ENCODE results near the gene CBLB.
"Not testable (repeated sequence)": the region's sequence is repeated elsewhere in the genome, so short reads cannot be mapped to it uniquely, and the experiment has no call there.

CBLB gene

DNA sequence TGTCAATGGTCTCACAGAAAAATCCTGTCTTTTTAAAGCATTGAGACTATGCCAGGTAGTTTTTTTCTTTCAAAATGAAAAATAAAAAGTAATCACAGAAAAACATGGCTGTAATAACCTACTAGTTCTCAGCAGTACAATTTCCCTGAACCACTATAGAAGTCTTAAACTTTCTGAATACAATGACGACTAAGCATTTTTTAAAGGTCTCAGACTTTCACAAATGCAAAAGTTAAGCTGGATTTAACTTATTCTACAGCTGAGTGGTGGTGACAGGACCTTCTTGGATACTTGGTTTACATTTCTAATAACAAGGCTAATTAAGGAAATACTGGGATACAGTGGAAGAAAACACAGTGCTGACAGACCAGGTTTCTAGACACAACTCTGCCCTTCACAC is 81.8 kb downstream of the CBLB start:
- DNase-seq (ENCODE audit: low read depth): no peak

DNA sequence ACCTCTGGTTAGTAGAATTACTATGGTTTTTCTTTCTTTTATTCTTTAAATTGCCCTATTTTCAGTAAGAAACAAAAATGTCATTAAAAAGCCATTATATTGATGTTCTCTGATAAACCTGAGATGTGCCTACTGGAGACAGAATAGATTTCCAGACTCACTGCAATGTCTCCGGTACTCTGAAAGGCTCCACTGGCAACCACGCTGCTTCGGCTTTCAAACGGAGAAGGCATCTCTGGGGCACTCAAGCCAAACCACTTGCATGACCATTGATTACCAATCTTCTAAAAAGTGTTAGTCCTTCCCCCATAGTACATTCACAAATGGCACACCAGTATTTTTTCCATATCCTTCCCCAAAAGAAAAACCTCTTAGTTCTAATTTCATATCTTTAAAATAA is 82.6 kb downstream of the CBLB start:
- no peak for DNase-seq (ENCODE audit: low read depth)

DNA sequence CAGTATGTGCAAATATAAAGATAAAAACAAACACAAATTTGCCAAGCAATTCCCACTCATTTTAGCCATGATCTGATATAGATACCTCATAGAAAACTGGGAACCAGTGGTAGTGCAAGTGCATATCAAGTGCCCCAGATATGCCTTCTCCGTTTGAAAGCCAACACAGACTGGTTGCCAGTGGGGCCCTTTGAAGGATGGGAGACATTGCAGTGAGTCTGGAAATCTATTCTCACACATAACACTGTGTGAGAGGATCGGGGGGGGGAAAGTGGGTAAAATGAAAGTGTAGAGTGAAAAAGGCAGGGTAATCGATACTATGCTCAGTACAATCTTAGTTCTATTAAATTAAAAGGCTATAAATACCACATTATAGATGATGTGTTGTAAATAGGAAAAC is 83.0 kb downstream of the CBLB start:
- DNase-seq (ENCODE audit: low read depth): no peak

DNA sequence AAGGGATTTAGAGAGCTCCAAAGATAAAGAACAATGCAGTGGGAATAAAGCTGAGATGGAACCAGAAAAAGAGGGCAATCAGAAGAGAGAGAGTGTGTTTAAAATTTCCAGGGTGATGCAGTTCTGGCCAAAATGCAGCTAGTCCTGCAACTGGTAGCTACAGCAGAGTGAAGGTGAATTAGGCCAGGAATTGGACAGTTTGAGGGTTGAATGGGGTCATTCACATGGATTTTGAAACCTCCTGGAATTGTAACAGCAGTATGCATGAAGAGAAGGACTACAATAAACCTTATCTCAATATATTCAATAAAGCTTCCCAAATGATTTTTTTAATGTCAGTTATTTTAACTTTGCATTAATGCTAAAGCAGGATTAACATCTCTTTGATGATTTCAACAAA is 85.2 kb downstream of the CBLB start:
- DNase-seq (ENCODE audit: low read depth): no peak

DNA sequence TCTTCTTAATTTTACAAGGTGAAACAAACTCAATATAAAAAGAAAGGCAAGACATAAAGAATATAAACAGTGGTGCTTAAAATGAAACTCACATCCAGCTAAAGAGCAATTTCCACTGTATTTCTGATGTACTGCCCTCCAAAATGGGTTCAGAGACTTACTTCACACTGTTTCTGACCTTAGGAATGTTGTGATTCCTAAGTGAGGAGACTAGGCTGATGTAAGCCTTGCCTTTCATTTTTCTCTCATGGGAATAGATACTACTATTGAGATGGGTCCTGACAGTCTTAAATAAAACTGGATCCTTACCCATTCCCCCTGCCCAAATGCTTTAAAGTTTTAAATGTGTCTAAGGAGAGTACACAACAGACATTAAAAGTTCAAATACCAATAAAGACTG is 86.9 kb downstream of the CBLB start:
- DNase-seq (ENCODE audit: low read depth): no peak

DNA sequence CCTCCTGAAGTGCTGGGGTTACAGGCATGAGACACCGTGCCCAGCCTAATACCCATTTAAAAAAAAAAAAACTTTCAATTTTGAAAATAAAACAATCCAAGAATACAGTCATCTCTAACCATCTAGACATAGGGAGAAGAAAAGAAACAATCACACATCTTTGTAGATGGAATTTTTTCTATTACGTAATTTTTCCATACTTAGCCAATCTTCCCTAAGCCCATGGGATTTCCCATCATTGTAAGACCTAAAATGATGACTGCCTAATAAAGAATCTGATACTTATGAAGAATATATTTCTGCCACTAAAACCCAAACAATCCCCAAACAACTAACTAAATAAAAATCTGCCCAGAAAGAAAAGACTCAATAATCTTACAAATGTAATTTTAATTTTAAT is 88.7 kb downstream of the CBLB start:
- no peak for DNase-seq (ENCODE audit: low read depth)

DNA sequence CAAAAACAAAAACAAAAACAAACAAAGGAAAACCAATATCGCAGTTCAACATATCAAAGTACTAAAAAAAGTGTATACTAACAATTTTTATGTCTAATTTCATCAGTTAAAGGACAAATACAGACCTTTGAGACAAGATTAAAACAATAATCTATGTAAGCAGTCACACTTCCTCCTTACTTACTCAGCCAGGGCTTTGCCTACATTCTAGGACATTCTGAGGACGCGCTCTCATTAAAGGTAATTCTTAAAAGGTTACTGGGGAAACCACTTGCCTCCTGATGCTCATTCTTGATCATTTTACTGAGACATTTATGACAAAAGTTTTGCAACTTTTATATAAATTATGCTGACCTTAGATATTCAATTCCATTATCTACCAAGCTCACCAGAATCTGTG is 93.4 kb downstream of the CBLB start:
- no peak for DNase-seq (ENCODE audit: low read depth)

DNA sequence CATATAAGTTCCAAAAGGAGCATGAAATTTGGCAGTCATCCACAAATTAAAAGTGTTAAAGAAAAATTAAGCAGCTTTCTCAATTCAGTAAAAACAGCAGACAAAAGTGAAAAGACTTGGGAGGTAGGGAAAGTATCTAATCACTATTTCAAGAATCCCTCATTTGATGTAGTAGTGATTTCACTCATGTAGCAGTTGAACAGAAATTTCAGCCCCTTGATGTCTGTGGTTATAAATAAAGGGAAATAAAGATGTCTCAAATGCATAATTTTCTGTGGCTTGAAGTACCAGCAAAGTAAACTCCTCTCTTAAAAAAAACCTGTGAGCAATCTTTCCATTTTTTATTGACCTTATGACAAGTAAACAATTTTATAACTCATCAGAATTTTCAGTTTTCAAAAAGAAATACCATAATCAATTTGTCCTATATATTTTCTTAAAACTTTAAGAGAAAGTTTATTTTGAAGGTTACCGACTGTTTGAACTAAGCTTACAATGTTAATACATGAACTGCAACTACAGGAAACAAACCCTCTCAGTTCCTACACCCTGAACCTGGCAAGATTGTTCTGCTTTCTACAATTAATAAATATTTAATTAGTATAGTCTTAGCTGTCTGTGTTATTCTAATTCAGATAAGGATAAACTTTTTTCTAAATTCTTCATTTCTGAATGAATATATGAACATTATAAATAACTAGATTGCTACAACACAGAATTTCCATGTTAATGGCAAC is 94.2 kb downstream of the CBLB start:
- no peak for DNase-seq (ENCODE audit: low read depth)

DNA sequence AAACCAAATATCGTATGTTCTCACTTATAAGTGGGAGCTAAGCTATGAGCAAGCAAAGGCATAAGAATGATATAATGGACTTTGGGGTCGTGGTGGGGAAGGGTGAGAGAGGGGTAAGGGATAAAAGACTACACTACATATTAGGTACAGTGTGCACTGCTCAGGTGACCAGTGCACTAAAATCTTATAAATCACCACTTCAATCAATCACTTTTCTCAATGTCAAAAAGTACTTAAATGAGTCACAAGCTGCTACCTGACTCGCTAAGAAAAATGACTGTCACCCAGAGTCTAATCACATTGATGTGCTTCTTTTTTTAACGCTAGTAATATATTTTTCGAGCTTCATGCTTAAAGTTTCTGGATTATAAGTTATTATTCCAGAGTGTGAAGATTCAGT is 95.5 kb downstream of the CBLB start:
- DNase-seq (ENCODE audit: low read depth): no peak

DNA sequence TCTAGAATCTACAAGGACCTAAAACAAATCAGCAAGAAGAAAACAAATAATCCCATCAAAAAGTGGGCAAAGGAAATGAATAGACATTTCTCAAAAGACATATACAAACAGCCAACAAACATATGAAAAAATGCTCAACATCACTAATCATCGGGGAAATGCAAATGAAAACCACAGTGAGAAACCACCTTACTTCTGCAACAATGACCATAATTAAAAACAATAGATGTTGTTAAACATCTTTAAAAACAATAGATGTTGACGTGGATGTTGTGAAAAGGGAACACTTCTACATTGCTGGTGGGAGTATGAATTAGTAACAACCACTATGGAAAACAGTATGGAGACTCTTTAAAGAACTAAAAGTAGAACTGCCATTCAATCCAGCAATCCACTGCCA is 96.2 kb downstream of the CBLB start:
- DNase-seq (ENCODE audit: low read depth): no peak

DNA sequence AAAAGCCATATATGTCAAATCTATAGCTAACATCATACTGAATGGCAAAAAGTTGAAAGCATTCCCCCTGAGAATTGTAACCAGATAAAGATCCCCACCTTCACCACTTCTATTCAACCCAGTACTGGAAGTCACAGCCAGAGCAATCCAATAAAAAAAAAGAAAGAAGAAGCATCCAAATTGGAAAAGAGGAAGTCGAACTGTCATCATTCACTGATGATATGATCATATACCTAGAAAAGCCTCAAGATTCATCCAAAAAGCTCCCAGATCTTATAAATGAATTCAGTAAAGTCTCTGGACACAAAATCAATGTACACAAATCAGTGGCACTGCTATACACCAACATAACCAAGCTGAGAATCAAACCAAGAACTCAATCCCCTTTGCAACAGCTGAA is 97.4 kb downstream of the CBLB start:
- no peak for DNase-seq (ENCODE audit: low read depth)

DNA sequence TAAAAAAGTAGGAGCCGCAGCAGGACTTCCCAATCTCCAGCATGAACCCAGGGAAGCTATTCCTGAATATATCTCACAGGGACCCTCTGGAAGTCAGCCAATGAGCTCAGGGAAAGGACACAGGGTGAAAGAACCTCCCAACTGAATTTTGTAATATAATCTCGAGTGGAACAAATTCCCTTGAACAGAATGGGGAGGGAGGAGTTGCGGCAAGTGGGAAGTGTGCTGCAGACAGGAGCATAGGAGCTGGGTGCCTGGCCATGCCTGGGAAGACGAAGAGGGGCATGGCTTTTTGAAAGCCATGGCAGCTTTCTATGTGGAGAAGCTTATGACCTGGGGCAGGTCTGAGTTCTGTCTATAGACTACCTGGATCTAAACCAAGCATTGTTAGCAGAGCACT is 98.4 kb downstream of the CBLB start:
- no peak for DNase-seq (ENCODE audit: low read depth)

DNA sequence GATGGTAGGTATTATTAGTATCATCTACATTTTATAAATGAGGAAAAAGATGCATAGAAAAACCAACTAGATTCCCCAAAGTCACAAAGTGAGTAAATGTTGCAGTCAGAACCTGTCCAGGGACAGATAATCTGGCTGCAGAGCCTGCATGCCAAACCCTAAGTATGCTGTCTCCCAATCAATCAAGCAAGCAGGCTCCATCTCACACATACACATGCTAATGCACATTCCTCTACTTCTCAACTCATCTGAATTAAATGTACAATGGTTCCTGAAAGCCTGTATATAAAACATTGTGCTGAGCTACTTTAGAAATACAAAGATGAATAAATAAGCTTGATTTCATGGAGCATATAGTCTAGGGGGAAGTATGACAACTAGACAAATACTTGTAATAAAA is 101.0 kb downstream of the CBLB start:
- DNase-seq (ENCODE audit: low read depth): no peak

DNA sequence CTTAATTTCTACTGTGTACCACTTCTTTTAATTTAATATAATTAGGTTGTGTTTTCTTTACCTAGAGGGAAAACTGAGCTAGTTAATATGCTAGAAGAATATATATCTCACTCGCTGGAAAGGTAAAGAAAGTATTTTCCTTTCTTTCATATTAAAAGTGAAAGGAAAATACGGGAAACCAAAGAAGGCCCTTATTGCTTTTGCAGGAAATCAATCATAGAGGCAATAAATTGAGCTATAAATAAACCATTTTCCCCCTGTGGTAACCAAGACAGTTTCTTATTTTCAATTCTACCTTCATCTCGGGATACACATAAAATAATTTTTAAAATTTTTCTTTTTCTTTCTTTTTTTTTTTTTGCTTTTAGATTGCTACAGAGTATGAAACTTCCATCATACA is 101.6 kb downstream of the CBLB start:
- DNase-seq (ENCODE audit: low read depth): no peak

DNA sequence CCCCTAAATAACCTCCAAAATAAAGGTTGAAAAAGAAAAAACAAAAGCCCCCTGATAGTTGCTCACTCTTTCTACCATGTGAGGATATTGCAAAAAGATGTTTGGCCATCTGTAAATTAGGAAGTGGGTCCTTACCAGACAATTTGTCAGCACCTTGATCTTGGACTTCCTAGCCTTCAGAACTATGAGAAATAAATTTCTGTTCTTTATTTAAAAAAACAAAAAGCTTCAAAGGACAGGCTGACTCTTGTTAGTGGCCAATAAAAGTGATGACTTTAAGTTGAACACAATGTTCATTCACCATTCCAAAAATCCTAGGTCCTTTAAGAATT is 103.5 kb downstream of the CBLB start:
- DNase-seq (ENCODE audit: low read depth): no peak

DNA sequence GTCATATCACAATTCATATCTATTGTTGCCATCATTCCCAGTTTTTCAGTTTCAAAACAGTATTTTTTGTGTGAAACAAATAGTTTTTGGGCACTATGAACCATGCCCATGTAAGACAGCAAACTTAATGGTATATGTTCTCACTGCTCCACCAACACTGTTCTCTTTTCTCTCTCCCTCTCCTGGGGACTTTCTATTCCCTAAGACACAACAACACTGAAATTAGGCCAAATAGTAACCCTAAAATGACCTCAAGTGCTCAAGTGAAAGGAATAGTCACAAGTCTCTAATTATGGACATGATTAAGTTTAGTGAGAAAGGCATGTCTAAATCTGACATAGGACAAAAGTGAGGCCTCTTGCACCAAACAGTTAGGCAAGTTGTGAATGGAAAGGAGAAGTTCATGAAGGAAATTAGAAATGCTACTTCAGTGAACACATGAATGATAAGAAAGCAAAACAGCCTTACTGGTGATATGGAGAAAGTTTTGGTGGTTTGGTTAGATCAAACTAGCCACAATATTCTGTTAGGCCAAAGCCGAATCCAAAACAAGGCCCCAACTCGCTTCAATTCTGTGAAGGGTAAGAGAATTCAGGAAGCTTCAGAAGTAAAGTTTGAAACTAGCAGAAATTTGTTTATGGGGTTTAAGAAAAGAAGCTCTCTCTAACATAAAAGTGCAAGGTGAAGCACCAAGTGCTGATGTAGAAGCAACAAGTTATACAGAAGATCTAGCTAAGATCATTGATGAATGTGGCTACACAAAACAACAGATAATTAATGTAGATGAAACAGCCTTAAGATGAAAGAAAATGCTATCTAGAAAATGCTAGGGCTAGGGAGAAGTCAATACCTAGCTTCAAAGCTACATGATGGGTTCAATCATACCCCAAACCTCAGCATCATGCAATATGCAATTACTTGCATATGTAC is 104.2 kb downstream of the CBLB start:
- no peak for DNase-seq (ENCODE audit: low read depth)

DNA sequence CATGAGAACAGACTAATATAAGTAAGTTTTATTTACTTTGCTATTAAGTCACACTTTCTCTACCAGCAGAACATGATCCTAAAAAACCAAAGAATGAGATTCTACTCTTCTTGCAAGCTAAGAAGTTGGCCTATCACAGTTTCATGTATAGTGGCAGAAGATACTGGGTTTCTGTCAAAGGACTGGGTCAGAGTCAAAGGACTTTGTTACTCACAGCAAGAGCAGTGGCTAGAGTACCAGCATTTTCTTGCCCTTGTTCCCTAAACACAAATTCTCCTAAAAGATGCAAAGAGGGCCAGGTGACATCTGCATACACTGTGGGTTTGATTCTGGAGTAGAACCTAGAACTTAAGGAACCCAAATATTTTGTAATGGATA is 105.2 kb downstream of the CBLB start:
- no peak for DNase-seq (ENCODE audit: low read depth)

DNA sequence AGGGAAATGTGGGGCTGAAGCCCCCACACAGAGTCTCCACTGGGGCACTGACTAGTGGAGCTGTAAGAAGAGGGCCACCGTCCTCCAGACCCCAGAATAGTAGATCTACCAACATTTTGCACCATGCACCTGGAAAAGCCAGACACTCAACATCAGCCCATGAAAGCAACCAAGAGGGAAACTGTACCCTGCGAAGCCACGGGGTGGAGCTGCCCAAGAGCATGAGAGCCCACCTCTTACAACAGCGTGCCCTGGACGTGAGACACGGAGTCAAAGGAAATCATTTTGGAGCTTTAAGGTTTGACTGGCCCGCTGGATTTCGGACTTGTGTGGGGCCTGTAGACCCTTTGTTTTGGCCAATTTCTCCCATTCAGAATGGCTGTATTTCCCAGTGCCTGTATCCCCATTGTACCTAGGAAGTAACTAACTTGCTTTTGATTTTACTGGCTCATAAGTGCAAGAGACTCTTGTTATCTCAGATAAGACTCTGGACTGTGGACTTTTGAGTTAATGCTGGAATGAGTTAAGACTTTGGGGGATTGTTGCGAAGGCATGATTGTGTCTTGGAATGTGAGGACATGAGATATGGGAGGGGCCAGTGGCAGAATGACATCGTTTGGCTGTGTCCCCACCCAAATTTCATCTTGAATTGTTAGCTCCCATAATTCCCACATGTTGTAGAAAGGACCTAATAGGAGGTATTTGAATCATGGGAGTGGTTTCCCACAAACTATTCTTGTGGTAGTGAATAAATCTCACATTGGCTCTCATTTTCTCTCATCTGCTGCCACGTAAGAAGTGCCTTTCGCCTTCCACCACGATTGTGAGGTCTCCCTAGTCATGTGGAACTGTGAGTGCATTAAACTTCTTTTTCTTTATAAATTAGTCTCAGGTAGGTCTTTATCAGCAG is 105.8 kb downstream of the CBLB start:
- no peak for DNase-seq (ENCODE audit: low read depth)

DNA sequence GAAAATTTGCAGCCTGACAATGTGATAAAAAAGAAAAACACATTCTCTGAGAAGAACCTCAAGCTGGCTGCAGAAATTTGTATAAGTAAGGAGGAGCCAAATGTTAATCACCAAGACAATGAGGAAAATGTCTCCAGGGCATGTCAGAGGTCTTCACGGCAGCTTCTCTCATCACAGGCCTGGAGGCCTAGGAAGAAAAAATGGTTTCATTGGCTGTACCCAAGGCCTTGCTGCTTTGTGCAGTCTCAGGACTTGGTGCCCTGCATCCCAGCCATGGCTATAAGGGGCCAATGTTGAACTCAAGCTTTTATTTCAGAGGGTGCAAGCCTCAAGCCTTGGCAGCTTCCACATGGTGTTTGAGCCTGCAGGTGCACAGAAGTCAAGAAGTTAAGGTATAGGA is 106.6 kb downstream of the CBLB start:
- not testable (repeated sequence) for DNase-seq (ENCODE audit: low read depth)

DNA sequence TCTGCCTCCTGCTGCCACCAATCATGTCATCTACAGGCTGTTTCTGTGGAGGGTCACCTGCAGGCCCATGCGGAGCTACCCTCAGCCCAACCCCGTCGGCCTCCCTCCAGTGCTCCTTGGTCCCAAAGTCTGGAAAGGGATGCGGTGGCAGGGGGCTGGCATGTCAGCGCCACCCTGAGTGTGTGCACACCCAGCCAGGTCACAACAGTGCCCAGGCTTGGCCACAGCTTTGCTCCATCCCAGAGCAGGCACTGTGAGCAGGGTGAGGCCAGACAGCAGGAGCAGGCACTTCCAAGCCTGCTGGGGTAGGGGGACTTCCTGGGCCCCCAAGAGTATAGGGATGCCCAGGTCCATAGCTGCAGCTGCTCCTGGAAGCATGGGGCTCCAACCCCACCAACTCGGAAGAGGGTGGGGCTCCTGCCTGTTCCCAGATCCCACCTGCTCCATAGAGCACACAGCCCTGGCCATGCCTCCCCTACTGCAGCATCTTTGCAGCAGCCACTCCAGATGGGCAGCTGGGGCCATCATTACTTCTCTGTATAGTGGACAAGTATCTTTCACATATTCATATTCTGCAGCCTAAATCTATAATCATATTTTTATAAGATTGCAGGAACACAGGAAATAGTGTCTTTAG is 109.3 kb downstream of the CBLB start:
- DNase-seq (ENCODE audit: low read depth): no peak

DNA sequence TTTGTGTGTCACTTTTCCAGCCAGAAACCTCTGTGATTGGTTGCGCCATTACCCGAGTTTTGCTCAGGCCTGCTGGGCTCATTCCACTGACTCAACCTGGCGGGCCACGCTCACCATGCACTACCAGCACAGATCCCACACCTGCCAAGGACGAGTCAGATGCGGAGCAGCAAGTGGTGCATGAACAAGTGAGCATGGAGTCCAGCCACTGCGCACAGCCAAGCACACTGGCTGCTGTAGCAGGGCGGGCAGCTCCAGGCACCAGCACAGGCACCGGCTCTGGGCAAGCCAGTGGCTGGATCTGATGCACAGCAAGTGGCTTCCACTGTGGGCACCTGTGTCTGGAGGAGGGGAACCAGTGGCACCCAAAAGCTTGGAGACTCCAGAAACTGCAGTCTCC is 110.4 kb downstream of the CBLB start:
- DNase-seq (ENCODE audit: low read depth): no peak
